Measurements from ENCODE around the gene LITAFD.

- TF ChIP-seq CTCF (IDR thresholded peaks at IDR 0.05) = no peak
- TF ChIP-seq POLR2A (IDR thresholded peaks at IDR 0.05) = no peak
These were observed 21.9 kb downstream of the LITAFD start for GRCh38 chr16:8904018-8904430.
